CD4-positive, alpha-beta T cell treated with Interleukin-15 for 4 hours (primary cell): ENCODE data around the gene IL1RL1.
A peak's percentile ranks its signal among the peaks of the same experiment; 100 is the strongest.

ENCODE experiments used
- DNase-seq: peaks from one replicate; pipeline ENCODE4 v3.0.0-alpha.2; 2020; ENCODE audit warnings: low spot score

The IL1RL1 gene

GRCh38 chr2:102337012-102337411, 25.6 kb downstream of the IL1RL1 start:
- no peak for DNase-seq

- DNase-seq, result no peak
These were observed 26.4 kb downstream of the IL1RL1 start for GRCh38 chr2:102337481-102338386.

- DNase-seq, result no peak
These were observed 29.4 kb downstream of the IL1RL1 start for GRCh38 chr2:102340778-102341177.

- no peak for DNase-seq
These were observed 31.5 kb downstream of the IL1RL1 start for GRCh38 chr2:102342888-102343287.

GRCh38 chr2:102344397-102344796, 33.0 kb downstream of the IL1RL1 start:
- DNase-seq, result no peak

GRCh38 chr2:102345329-102345920, 34.1 kb downstream of the IL1RL1 start:
- no peak for DNase-seq

GRCh38 chr2:102346381-102347130, 35.2 kb downstream of the IL1RL1 start:
- DNase-seq, result no peak

GRCh38 chr2:102350137-102350793, 38.9 kb downstream of the IL1RL1 start:
- no peak for DNase-seq

- peak; percentile 64 for DNase-seq
These were observed 44.4 kb downstream of the IL1RL1 start, which contains the start of gene IL18R1 for GRCh38 chr2:102355526-102356380. IL18R1 (plus strand) TSS chr2:102355796; CDS start chr2:102362661, 6,865 bp downstream.

- peak; percentile 58 for DNase-seq
These were observed 45.0 kb downstream of the IL1RL1 start for GRCh38 chr2:102356381-102356712.

GRCh38 chr2:102356741-102357140, 45.4 kb downstream of the IL1RL1 start:
- no peak for DNase-seq

- DNase-seq, result no peak
These were observed 46.6 kb downstream of the IL1RL1 start for GRCh38 chr2:102357937-102358336.

GRCh38 chr2:102358496-102358895, 47.1 kb downstream of the IL1RL1 start:
- DNase-seq, result peak; percentile 37

GRCh38 chr2:102359527-102359926, 48.2 kb downstream of the IL1RL1 start:
- DNase-seq, result no peak

GRCh38 chr2:102361632-102362241, 50.4 kb downstream of the IL1RL1 start:
- no peak for DNase-seq

GRCh38 chr2:102365763-102366162, 54.4 kb downstream of the IL1RL1 start:
- DNase-seq, result no peak

GRCh38 chr2:102366406-102367112, 55.2 kb downstream of the IL1RL1 start:
- DNase-seq, result peak; percentile 31

- peak; percentile 57 for DNase-seq
These were observed 56.1 kb downstream of the IL1RL1 start for GRCh38 chr2:102367331-102367971.

- DNase-seq, result peak; percentile 34
These were observed 57.2 kb downstream of the IL1RL1 start for GRCh38 chr2:102368461-102369109.
